Neural cell (in vitro differentiated cells): ENCODE results near the gene GRM1.

ENCODE experiments used
- EP300 ChIP-seq: fragments of 450-650 bp; conservative IDR thresholded peaks from 2 replicates; pipeline ENCODE4 v1.6.1; 2014; ENCODE audit warnings: antibody characterized with exemption, mild to moderate bottlenecking, moderate library complexity; ENCODE audit not compliant: poor library complexity, severe bottlenecking
- TF ChIP-seq, protein P1 (sequence below): IDR thresholded peaks from 2 replicates; pipeline ENCODE4 v1.6.1; 2012; ENCODE audit warnings: borderline replicate concordance
- TF ChIP-seq, protein P2 (sequence below): fragments of 450-650 bp; IDR thresholded peaks from 2 replicates; pipeline ENCODE4 v1.5.1; 2014; ENCODE audit warnings: antibody characterized with exemption, mild to moderate bottlenecking, moderate library complexity; ENCODE audit not compliant: poor library complexity, severe bottlenecking

DNA sequence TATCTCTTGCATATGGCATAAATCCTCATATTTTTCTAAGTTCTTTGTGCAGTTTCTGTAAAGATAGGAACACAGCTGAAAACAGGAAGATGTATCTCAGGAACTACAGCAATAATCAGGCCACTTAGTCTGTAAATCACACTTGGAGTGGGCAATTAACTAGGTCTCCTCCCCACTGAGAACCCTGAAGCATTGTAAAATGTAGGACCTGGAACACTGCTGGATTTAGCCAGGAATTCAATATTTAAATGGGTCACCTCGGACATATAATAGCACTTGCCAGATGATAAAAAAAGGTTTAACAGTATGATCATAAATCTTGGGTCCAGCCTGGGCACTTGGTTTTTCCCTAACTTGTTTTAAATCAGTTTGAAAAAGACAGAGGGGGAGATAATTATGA is 155.0 kb downstream of the GRM1 start:
- TF ChIP-seq, protein P1, sequence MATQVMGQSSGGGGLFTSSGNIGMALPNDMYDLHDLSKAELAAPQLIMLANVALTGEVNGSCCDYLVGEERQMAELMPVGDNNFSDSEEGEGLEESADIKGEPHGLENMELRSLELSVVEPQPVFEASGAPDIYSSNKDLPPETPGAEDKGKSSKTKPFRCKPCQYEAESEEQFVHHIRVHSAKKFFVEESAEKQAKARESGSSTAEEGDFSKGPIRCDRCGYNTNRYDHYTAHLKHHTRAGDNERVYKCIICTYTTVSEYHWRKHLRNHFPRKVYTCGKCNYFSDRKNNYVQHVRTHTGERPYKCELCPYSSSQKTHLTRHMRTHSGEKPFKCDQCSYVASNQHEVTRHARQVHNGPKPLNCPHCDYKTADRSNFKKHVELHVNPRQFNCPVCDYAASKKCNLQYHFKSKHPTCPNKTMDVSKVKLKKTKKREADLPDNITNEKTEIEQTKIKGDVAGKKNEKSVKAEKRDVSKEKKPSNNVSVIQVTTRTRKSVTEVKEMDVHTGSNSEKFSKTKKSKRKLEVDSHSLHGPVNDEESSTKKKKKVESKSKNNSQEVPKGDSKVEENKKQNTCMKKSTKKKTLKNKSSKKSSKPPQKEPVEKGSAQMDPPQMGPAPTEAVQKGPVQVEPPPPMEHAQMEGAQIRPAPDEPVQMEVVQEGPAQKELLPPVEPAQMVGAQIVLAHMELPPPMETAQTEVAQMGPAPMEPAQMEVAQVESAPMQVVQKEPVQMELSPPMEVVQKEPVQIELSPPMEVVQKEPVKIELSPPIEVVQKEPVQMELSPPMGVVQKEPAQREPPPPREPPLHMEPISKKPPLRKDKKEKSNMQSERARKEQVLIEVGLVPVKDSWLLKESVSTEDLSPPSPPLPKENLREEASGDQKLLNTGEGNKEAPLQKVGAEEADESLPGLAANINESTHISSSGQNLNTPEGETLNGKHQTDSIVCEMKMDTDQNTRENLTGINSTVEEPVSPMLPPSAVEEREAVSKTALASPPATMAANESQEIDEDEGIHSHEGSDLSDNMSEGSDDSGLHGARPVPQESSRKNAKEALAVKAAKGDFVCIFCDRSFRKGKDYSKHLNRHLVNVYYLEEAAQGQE: no peak
- TF ChIP-seq, protein P2, sequence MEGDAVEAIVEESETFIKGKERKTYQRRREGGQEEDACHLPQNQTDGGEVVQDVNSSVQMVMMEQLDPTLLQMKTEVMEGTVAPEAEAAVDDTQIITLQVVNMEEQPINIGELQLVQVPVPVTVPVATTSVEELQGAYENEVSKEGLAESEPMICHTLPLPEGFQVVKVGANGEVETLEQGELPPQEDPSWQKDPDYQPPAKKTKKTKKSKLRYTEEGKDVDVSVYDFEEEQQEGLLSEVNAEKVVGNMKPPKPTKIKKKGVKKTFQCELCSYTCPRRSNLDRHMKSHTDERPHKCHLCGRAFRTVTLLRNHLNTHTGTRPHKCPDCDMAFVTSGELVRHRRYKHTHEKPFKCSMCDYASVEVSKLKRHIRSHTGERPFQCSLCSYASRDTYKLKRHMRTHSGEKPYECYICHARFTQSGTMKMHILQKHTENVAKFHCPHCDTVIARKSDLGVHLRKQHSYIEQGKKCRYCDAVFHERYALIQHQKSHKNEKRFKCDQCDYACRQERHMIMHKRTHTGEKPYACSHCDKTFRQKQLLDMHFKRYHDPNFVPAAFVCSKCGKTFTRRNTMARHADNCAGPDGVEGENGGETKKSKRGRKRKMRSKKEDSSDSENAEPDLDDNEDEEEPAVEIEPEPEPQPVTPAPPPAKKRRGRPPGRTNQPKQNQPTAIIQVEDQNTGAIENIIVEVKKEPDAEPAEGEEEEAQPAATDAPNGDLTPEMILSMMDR: no peak
- no peak for TF ChIP-seq EP300
